ENCODE results near the gene ITPRIPL2. TPM values are rescaled to one million over a fixed set of nuclear protein-coding genes. Genes with fewer than 3 reads are reported as not detected.

Gene ITPRIPL2
- total and polyA plus RNA-seq, 2 of the 13 experiments (the other 11 are each of a cell fraction or from before 2014, with no cell fraction given), result 5.9 to 12.6 TPM

- TF ChIP-seq THAP9 (CRISPR knock-in tag; IDR thresholded peaks at IDR 0.05; ENCODE audit: borderline replicate concordance), result no peak
- no peak for TF ChIP-seq STAT5B (CRISPR knock-in tag; IDR thresholded peaks at IDR 0.05)
- no peak for TF ChIP-seq ZNF703 (CRISPR knock-in tag; IDR thresholded peaks at IDR 0.05; ENCODE audit: borderline replicate concordance)
- peak; percentile 97 for TF ChIP-seq HNF4A (CRISPR knock-in tag; IDR thresholded peaks at IDR 0.05)
- TF ChIP-seq, protein P1, sequence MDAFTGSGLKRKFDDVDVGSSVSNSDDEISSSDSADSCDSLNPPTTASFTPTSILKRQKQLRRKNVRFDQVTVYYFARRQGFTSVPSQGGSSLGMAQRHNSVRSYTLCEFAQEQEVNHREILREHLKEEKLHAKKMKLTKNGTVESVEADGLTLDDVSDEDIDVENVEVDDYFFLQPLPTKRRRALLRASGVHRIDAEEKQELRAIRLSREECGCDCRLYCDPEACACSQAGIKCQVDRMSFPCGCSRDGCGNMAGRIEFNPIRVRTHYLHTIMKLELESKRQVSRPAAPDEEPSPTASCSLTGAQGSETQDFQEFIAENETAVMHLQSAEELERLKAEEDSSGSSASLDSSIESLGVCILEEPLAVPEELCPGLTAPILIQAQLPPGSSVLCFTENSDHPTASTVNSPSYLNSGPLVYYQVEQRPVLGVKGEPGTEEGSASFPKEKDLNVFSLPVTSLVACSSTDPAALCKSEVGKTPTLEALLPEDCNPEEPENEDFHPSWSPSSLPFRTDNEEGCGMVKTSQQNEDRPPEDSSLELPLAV (CRISPR knock-in tag; conservative IDR thresholded peaks at IDR 0.05; ENCODE audit: low read depth), result no peak; the same call in 1 of the 2 replicates
- peak; percentile 84; the same call in 1 of the 2 replicates for TF ChIP-seq HBP1 (CRISPR knock-in tag; IDR thresholded peaks at IDR 0.05; ENCODE audit: low read depth)
- TF ChIP-seq ATF3 (CRISPR knock-in tag; IDR thresholded peaks at IDR 0.05), result no peak
- TF ChIP-seq ZNF7 (CRISPR knock-in tag; IDR thresholded peaks at IDR 0.05), result no peak
- TF ChIP-seq NR3C1 (CRISPR knock-in tag; IDR thresholded peaks at IDR 0.05), result no peak
- no peak for TF ChIP-seq MAFF (IDR thresholded peaks at IDR 0.05; ENCODE audit: low read depth, low read length)
- peak; percentile 94 for TF ChIP-seq ZNF292 (CRISPR knock-in tag; IDR thresholded peaks at IDR 0.05; ENCODE audit: borderline replicate concordance, low read depth)
- no peak for TF ChIP-seq ZNF580 (CRISPR knock-in tag; IDR thresholded peaks at IDR 0.05; ENCODE audit: borderline replicate concordance, low read depth)
- no peak for TF ChIP-seq AKNA (CRISPR knock-in tag; IDR thresholded peaks at IDR 0.05; ENCODE audit: borderline replicate concordance)
- no peak for TF ChIP-seq ZNF766 (CRISPR knock-in tag; IDR thresholded peaks at IDR 0.05; ENCODE audit: borderline replicate concordance)
- TF ChIP-seq PHF5A (CRISPR knock-in tag; IDR thresholded peaks at IDR 0.05; ENCODE audit: low read depth, unreplicated experiment), result peak; percentile 78
- TF ChIP-seq KAT2B (IDR thresholded peaks at IDR 0.05; ENCODE audit: borderline replicate concordance, low read depth, low read length), result no peak
- TF ChIP-seq ELF3 (CRISPR knock-in tag; IDR thresholded peaks at IDR 0.05), result no peak
- no peak for TF ChIP-seq SMAD1 (CRISPR knock-in tag; IDR thresholded peaks at IDR 0.05; ENCODE audit: borderline replicate concordance, low read depth)
These were observed 9.9 kb downstream of the ITPRIPL2 start (continued) for GRCh38 chr16:19123535-19124178.

Measured in HepG2 (cell line).